NCI-H2081 treated with DMSO at 0.1 percent for 48 hours (cell line): ENCODE measurements around the gene MAP4K3.
A peak's percentile ranks its signal among the peaks of the same experiment; 100 is the strongest.

Source experiments
- DNase-seq: peaks from one replicate; lab custom pipeline; 2025; lab: John Stamatoyannopoulos, UW

The MAP4K3 gene

GRCh38 chr2:39436592-39437521 lies at the start of gene MAP4K3:
Gene MAP4K3, minus strand, starts transcription at chr2:39437285. Its CDS starts 298 bp downstream, at chr2:39436987.
- peak; percentile 82 for DNase-seq

- DNase-seq, result no peak
Observed at GRCh38 chr2:39486071-39486470, 49.0 kb upstream of the MAP4K3 start.

DNA sequence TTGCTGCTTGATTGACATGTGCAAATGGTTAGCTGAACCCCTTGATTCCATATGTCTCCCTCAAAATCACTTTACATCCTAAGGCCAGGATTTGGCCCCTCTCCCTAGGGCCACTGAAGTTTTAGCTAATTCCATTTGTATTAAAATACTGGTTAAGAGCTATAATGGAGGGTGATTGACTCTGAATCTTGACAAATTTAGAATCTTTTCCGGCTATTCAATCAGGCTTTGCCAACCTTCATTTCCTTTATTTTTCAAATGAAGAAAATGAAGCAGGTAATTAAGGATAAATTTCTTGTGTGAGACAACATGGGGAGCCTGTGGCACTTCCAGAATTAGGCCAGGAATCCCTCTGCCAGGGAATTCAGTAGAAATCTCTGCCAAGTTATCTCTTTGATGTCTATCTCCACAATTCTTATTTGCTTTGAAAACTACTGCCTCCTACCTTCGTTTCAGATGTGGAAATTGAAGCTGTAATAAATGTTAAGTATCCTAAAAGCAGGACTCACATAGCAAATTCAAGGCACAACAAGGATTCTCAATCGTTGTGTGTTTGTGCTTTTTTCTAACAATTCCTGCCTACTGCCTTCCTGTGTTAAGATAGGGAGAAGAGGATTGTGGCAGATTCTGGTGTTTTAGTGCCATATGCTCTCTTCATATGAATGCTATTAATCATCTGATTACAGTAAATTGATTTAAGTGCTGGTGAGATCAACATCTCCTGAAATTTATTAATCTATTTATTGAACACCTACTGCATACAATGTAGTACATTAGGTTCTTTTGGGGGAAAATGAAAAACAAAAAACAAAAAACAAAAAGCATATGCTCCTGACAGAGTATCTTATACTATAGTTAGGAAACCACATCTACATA lies 47.8 kb upstream of the MAP4K3 start:
- DNase-seq, result no peak

DNA sequence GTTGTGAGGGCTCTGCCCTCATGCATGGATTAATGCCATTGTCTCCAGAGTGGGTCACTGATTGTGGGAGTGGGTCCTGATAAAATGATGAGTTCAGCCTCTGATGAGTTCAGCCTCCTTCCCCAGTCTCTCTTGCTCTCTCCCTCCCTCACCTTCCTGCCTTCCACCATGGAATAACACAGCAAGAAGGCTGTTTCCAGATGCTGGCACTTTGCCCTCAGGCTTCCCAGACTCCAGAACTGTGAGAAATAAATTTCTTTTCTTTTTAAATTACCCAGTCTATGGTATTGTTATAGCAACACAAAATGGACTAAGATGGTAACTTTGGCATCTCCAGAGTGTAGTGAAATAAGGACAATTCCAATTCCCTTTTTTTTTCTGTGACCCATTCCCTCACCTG lies 47.1 kb upstream of the MAP4K3 start:
- DNase-seq, result no peak

GRCh38 chr2:39483534-39483933 lies 46.4 kb upstream of the MAP4K3 start:
- no peak for DNase-seq

GRCh38 chr2:39481611-39482010 lies 44.5 kb upstream of the MAP4K3 start:
- no peak for DNase-seq

DNA sequence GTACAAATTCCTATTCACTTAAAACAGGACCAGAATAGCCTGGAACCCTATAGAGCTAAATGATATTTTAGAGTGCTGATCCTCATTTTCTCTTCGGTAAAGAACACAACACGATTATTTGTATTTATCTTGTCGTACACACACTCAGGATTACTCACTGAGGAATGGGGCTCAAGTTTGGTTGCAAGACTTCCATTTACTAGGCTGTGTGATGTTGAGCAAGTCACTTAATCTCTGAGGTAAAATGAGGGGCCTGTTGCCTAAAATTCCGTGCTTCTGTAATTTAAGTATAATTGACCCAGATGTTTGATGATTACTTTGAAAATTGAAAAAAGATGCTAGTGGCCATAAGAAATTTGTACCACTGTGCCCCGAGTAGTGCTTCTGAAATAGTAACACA lies 42.6 kb upstream of the MAP4K3 start:
- DNase-seq, result no peak

GRCh38 chr2:39479053-39479670 lies 42.1 kb upstream of the MAP4K3 start:
- no peak for DNase-seq

GRCh38 chr2:39476524-39476923 lies 39.4 kb upstream of the MAP4K3 start:
- no peak for DNase-seq

DNA sequence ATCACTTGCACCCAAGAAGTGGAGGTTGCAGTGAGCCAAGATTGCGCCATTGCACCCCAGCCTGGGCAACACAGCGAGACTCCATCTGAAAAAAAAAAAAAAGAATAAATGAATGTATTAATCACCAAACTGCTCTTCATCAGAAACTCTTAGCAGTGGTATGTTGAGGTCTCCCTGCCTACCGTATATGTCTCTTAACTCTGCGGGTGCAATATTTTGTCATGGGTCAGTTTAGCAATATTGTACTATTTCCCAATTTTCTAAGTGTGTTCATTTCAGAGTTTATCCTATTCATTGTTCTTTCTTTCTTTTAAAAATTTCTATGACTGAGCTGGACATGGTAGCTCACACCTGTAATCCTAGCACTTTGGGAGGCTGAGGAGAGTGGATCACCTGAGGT lies 37.9 kb upstream of the MAP4K3 start:
- no peak for DNase-seq

GRCh38 chr2:39470580-39470979 lies 33.5 kb upstream of the MAP4K3 start:
- DNase-seq, result no peak

GRCh38 chr2:39469807-39470206 lies 32.7 kb upstream of the MAP4K3 start:
- no peak for DNase-seq

GRCh38 chr2:39468579-39469451 lies 31.7 kb upstream of the MAP4K3 start:
- DNase-seq, result no peak

- no peak for DNase-seq
Observed at GRCh38 chr2:39466311-39466710, 29.2 kb upstream of the MAP4K3 start.

DNA sequence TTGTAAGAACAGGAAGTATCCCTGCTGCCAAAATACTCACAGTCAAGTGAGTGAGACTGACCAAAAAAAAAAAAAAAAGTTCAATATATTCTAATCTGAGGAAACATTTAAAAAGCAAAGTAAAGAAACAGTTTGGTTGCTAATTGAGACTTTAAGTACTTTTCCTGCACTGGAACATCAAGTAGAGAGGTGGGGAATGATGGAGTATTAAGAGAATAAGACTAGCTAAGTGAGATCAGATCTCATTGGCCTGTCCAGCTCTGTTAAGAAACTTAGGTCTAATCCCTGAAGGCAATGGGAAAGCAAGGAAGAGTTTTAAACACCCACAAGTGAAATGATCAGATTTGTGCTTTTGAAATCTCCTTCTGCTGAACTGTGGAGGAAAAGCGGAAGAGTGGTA lies 27.8 kb upstream of the MAP4K3 start:
- DNase-seq, result no peak

- DNase-seq, result no peak
Observed at GRCh38 chr2:39455826-39456225, 18.7 kb upstream of the MAP4K3 start.

DNA sequence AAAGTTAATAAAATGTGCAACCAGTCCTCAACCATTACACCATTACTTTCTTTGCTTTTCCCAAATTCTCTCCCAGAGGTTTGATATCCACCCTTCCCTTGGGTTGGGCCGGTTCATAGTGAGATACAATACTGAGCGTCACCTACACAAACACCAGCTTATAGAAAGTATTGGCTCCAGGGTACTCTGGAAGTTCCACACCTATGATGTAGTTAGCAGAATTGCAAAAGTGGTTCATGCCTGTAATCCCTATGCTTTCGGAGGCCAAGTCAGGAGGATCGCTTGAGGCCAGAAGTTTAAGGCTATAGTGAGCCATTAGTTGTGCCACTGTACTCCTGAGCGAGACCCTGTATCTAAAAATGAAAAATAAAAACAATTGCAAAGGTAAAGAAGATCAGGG lies 15.3 kb upstream of the MAP4K3 start:
- DNase-seq, result no peak

DNA sequence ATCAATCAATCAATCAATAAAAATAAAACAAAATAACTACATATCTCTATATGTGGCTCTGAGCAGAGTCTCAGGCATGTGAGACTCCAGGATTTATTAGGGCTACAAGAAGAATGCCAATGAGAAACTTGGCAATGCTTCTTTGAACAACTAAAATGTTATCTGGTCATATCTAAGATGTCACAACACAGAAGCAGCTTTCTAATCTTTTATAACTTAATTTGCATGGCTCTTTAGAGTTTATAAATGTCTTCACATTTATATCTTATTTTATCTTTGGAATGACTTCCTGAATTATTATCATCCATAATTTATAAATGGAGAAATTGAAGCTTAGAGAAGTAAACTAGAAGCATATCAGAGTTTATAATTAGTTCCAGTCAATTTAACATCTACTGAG lies 14.9 kb upstream of the MAP4K3 start:
- no peak for DNase-seq

- no peak for DNase-seq
Observed at GRCh38 chr2:39448169-39448502, 11.1 kb upstream of the MAP4K3 start.

GRCh38 chr2:39447266-39448168 lies 10.4 kb upstream of the MAP4K3 start:
- no peak for DNase-seq

DNA sequence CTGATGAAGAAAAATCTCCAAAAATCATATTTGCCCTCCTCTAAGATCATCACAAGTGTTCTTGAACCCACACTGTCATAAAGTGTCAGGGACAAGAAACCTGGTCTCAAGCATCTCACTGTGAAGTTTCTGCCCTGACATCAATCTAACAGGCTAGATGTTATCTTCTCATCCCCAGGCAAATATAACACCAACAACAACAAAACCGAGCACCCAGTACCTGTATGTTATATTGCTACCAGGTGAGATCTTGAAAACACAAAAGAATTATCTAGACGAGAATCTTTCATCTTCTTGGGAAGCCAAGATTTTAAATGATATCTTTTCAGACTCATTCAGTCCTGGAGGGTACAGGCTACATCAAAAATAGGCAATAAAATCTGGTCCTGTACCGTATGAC lies 8.8 kb upstream of the MAP4K3 start:
- DNase-seq, result no peak
